SK-N-SH (cell line): ENCODE data around the gene NUMB. TPM values are rescaled to one million over a fixed set of nuclear protein-coding genes. Genes with fewer than 3 reads are reported as not detected.

Experiments used
- CTCF ChIA-PET: fragments of 300-600, 350-600 bp; formaldehyde crosslinking; extraction: SDS; loops from one replicate; lab custom pipeline; 2021; lab: Yijun Ruan, JAX
- POLR2A ChIA-PET: fragments of 350-600 bp; sonication (Branson Sonifier 250); formaldehyde crosslinking; extraction: SDS; loops from one replicate; lab custom pipeline; 2020; ENCODE audit warnings: antibody characterized with exemption, inconsistent platforms; lab: Yijun Ruan, JAX
- DNase-seq: peaks from one replicate; pipeline ENCODE4 v3.0.0; 2012
- H2AFZ ChIP-seq: fragments of 200-600 bp; sonication (generic); 2 replicates; pipeline ENCODE4 v1.8.1; 2016; ENCODE audit warnings: antibody characterized with exemption, mild to moderate bottlenecking, low read depth
- H3F3A ChIP-seq: fragments of 200-600 bp; sonication (generic); replicated peaks from 2 replicates; pipeline ENCODE3; 2016; ENCODE audit warnings: antibody characterized with exemption, mild to moderate bottlenecking; ENCODE audit not compliant: insufficient read depth
- H3K27ac ChIP-seq, 2 experiments: fragments of 200-500 bp in 1 of 2; fragments of 200-600 bp in 1 of 2; sonication (Bioruptor generic) in 1 of 2; sonication (generic), shearing (Covaris generic) in 1 of 2; 2 replicates each; pipeline versions ENCODE4 v1.5.1 to v1.6.1; 2014 to 2016; ENCODE audit warnings: low read depth in 2 of 2, inconsistent platforms in 1 of 2, low read length in 1 of 2, mild to moderate bottlenecking in 1 of 2, mixed read lengths in 1 of 2
- H3K27me3 ChIP-seq: fragments of 200-600 bp; sonication (generic), shearing (Covaris generic); 2 replicates; pipeline ENCODE4 v1.6.1; 2016; ENCODE audit warnings: mixed run types; ENCODE audit not compliant: insufficient read depth
- H3K36me3 ChIP-seq, 2 experiments: fragments of 200-500 bp in 1 of 2; fragments of 200-600 bp in 1 of 2; sonication (Bioruptor generic) in 1 of 2; sonication (generic) in 1 of 2; replicated peaks in 1 of 2; 2 replicates each; pipeline versions ENCODE3 to v1.5.1; 2014 to 2016; ENCODE audit warnings: low read length in 1 of 2, mild to moderate bottlenecking in 1 of 2; ENCODE audit not compliant: insufficient read depth in 2 of 2, control insufficient read depth in 1 of 2
- H3K4me1 ChIP-seq, 2 experiments: fragments of 200-500 bp in 1 of 2; fragments of 200-600 bp in 1 of 2; sonication (Bioruptor generic) in 1 of 2; sonication (generic), shearing (Covaris generic) in 1 of 2; 2 replicates each; pipeline versions ENCODE4 v1.5.1 to v1.6.1; 2014 to 2016; ENCODE audit warnings: low read depth in 1 of 2, low read length in 1 of 2, mixed run types in 1 of 2; ENCODE audit not compliant: insufficient read depth in 2 of 2, control insufficient read depth in 1 of 2
- H3K4me2 ChIP-seq: fragments of 200-600 bp; sonication (generic), shearing (Covaris generic); 2 replicates; pipeline ENCODE4 v1.6.1; 2017; ENCODE audit warnings: mixed run types
- H3K4me3 ChIP-seq, 2 experiments: fragments of 200-500 bp in 1 of 2; fragments of 200-600 bp in 1 of 2; sonication (Bioruptor generic) in 1 of 2; sonication (generic), shearing (Covaris generic) in 1 of 2; 2 replicates each; pipeline versions ENCODE4 v1.5.1 to v1.8.1; 2014 to 2016; ENCODE audit warnings: low read depth in 2 of 2, inconsistent platforms in 1 of 2, low read length in 1 of 2, mild to moderate bottlenecking in 1 of 2, mixed read lengths in 1 of 2, moderate library complexity in 1 of 2
- H3K79me2 ChIP-seq: fragments of 200-600 bp; sonication (generic); 2 replicates; pipeline ENCODE4 v1.8.1; 2017; ENCODE audit warnings: mild to moderate bottlenecking; ENCODE audit not compliant: insufficient read depth
- H3K9ac ChIP-seq: fragments of 200-600 bp; sonication (generic); 2 replicates; pipeline ENCODE4 v1.6.1; 2017; ENCODE audit warnings: mixed run types
- H3K9me2 ChIP-seq: fragments of 200-600 bp; sonication (generic); 2 replicates; pipeline ENCODE4 v1.6.1; 2017; ENCODE audit warnings: mixed run types
- H3K9me3 ChIP-seq: fragments of 200-600 bp; sonication (generic); 2 replicates; pipeline ENCODE4 v1.6.1; 2017; ENCODE audit warnings: mixed run types, mild to moderate bottlenecking, moderate library complexity
- H4K20me1 ChIP-seq: fragments of 200-600 bp; sonication (generic); 2 replicates; pipeline ENCODE4 v1.6.1; 2017; ENCODE audit warnings: mild to moderate bottlenecking, mixed run types; ENCODE audit not compliant: insufficient read depth
- CHD2 ChIP-seq: fragments of 150-350 bp; IDR thresholded peaks from 2 replicates; pipeline ENCODE4 v1.6.1; 2018; ENCODE audit warnings: low read length; ENCODE audit not compliant: partially characterized antibody
- EP300 ChIP-seq, 2 experiments: IDR thresholded peaks; 2 replicates each; pipeline versions ENCODE4 v1.4.0 to v1.6.1; 2012; ENCODE audit warnings: borderline replicate concordance in 1 of 2, low read depth in 1 of 2, low read length in 1 of 2
- EZH2phosphoT487 ChIP-seq: fragments of 200-600 bp; sonication (generic); IDR thresholded peaks from 2 replicates; pipeline ENCODE4 v1.6.1; 2017; ENCODE audit warnings: low read depth, mixed run types, mild to moderate bottlenecking, antibody characterized with exemption, moderate library complexity, borderline replicate concordance
- FOXJ3 ChIP-seq: sonication (generic); formaldehyde crosslinking; IDR thresholded peaks from 2 replicates; pipeline ENCODE4 v1.5.1; 2020; ENCODE audit warnings: mild to moderate bottlenecking, missing genetic modification reagents
- FOXM1 ChIP-seq: IDR thresholded peaks from 2 replicates; pipeline ENCODE4 v1.4.0; 2012; ENCODE audit warnings: low read depth, mild to moderate bottlenecking
- GABPA ChIP-seq: IDR thresholded peaks from 2 replicates; pipeline ENCODE4 v1.4.0; 2012; ENCODE audit warnings: low read depth, mild to moderate bottlenecking
- GATA2 ChIP-seq: sonication (generic); formaldehyde crosslinking; IDR thresholded peaks from 2 replicates; pipeline ENCODE4 v1.5.0; 2020; ENCODE audit warnings: mild to moderate bottlenecking, missing genetic modification reagents
- JUND ChIP-seq: IDR thresholded peaks from 2 replicates; pipeline ENCODE4 v1.4.0; 2012
- NFIC ChIP-seq: IDR thresholded peaks from 2 replicates; pipeline ENCODE4 v1.4.0; 2012; ENCODE audit warnings: borderline replicate concordance
- PBX3 ChIP-seq: IDR thresholded peaks from 2 replicates; pipeline ENCODE4; 2012
- POLR2AphosphoS5 ChIP-seq: IDR thresholded peaks from 2 replicates; pipeline ENCODE4 v1.6.1; 2012; ENCODE audit warnings: low read depth, low read length
- RAD21 ChIP-seq: IDR thresholded peaks from 2 replicates; pipeline ENCODE4 v1.6.1; 2012; ENCODE audit warnings: mild to moderate bottlenecking, low read length
- RFX5 ChIP-seq: IDR thresholded peaks from 2 replicates; pipeline ENCODE4 v1.6.1; 2012; ENCODE audit warnings: mild to moderate bottlenecking, improper control_type of control experiment, low read length
- TAF1 ChIP-seq: IDR thresholded peaks from 2 replicates; pipeline ENCODE4 v1.6.1; 2012; ENCODE audit warnings: low read depth, mild to moderate bottlenecking, low read length, moderate library complexity, borderline replicate concordance
- WGBS: methylation state at CpG from one replicate; pipeline ENCODE4 v1.1.6; 2017; ENCODE audit warnings: low lambda C conversion rate; 5-methylcytosine and 5-hydroxymethylcytosine counted together
- polyA plus RNA-seq, 3 experiments: library from polyadenylated mRNA; depleted of rRNA; stranded (reverse); fragments of >200 nt; gene quantifications; 2 replicates each; pipeline ENCODE4 v1.2.3, GENCODE V29; 2012
- TF ChIP-seq, protein P1 (sequence below): IDR thresholded peaks from 2 replicates; pipeline ENCODE4 v1.4.0; 2012; ENCODE audit warnings: low read depth, borderline replicate concordance
- TF ChIP-seq, protein P2 (sequence below): fragments of 150-350 bp; IDR thresholded peaks from 2 replicates; pipeline ENCODE4 v1.6.1; 2016; ENCODE audit warnings: mild to moderate bottlenecking, low read depth, low read length
- TF ChIP-seq, protein P3 (sequence below): IDR thresholded peaks from 2 replicates; pipeline ENCODE4 v1.4.0; 2012; ENCODE audit warnings: low read depth, borderline replicate concordance

Gene NUMB
- polyA plus RNA-seq, 1 of the 3 experiments (the other 2 are of a cell fraction) = 58.4 TPM

GRCh38 chr14:73293782-73294781 lies 164.3 kb downstream of the NUMB start:
- WGBS = 93% methylated on average over 12 of the region's 12 CpGs
- Histone ChIP-seq H2AFZ (no peak overlapping the region), H3K4me2 (no peak overlapping the region), H3K9me2 (no peaks in the 10 kb centered on the region), H3F3A (peaks cover 12% of the 10 kb centered on the region), H3K27ac (no peak overlapping the region), H3K9ac (no peak overlapping the region), H3K27me3 (no peaks in the 10 kb centered on the region), H4K20me1 (no peaks in the 10 kb centered on the region), H3K9me3 (no peaks in the 10 kb centered on the region), H3K36me3 (peaks cover 5 to 26% of the 10 kb centered on the region in 2 experiments), H3K4me3 (no peak overlapping the region), H3K79me2 (no peaks in the 10 kb centered on the region), H3K4me1 (no peaks in the 10 kb centered on the region)
- ChIA-PET POLR2A (interaction anchor here (1.2 to 1.4 kb wide), 2 partner anchors 168 to 177 kb away, joined by 4 to 11 read pairs; no protein-coding TSS in a partner anchor), CTCF (interaction anchor here (0.6 to 5.5 kb wide), 37 partner anchors 7 to 339 kb away, joined by 3 to 179 read pairs (median 6); partner anchors contain the start of gene NUMB)
- DNase-seq = no peak
- no peak for TF ChIP-seq PBX3
- TF ChIP-seq CHD2 = no peak
- no peak for TF ChIP-seq GATA2 (CRISPR knock-in tag)
- no peak for TF ChIP-seq EZH2phosphoT487
- no peak for TF ChIP-seq FOXM1

DNA sequence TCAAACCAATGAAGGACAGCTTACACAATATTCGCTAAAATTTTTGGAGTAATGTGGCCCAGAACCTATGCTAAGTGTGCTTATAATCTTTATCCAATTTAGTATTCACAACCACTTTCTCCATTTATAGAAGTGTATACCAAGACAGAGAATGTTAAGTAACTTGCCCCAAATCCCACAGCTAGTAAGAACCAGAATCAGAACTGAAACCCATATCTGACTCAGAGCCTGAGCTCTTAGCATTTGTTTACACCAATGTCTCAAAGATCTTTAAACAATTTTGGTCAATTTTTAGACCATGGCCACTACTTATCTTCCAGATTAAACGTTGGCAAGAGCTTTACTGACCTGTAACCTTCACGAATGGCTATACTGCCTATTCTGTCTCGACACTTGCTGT lies 168.1 kb downstream of the NUMB start:
- H3K4me1 ChIP-seq = no peaks in the 10 kb centered on the region
- no peak overlapping the region for H3K9ac ChIP-seq
- H4K20me1 ChIP-seq = no peaks in the 10 kb centered on the region
- H3F3A ChIP-seq = no peaks in the 10 kb centered on the region
- no peak overlapping the region for H2AFZ ChIP-seq
- H3K36me3 ChIP-seq = peaks cover 13 to 28% of the 10 kb centered on the region in 2 experiments
- CTCF ChIA-PET = interaction anchor here (0.5 to 1.3 kb wide), 4 partner anchors 24 to 206 kb away, joined by 3 read pairs; no protein-coding TSS in a partner anchor
- H3K4me3 ChIP-seq = no peak overlapping the region
- H3K27me3 ChIP-seq = no peaks in the 10 kb centered on the region
- no peak for DNase-seq
- POLR2A ChIA-PET = no interaction called here
- H3K4me2 ChIP-seq = no peak overlapping the region
- no peak overlapping the region for H3K27ac ChIP-seq
- H3K9me2 ChIP-seq = no peaks in the 10 kb centered on the region
- 93% methylated on average over 4 of the region's 4 CpGs for WGBS
- no peaks in the 10 kb centered on the region for H3K9me3 ChIP-seq
- no peaks in the 10 kb centered on the region for H3K79me2 ChIP-seq
- no peak for TF ChIP-seq NFIC
- no peak for TF ChIP-seq TAF1
- TF ChIP-seq, protein P1, sequence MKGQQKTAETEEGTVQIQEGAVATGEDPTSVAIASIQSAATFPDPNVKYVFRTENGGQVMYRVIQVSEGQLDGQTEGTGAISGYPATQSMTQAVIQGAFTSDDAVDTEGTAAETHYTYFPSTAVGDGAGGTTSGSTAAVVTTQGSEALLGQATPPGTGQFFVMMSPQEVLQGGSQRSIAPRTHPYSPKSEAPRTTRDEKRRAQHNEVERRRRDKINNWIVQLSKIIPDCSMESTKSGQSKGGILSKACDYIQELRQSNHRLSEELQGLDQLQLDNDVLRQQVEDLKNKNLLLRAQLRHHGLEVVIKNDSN = no peak
- TF ChIP-seq FOXJ3 (CRISPR knock-in tag) = no peak
- no peak for TF ChIP-seq GABPA
- TF ChIP-seq JUND = no peak
- TF ChIP-seq, protein P2, sequence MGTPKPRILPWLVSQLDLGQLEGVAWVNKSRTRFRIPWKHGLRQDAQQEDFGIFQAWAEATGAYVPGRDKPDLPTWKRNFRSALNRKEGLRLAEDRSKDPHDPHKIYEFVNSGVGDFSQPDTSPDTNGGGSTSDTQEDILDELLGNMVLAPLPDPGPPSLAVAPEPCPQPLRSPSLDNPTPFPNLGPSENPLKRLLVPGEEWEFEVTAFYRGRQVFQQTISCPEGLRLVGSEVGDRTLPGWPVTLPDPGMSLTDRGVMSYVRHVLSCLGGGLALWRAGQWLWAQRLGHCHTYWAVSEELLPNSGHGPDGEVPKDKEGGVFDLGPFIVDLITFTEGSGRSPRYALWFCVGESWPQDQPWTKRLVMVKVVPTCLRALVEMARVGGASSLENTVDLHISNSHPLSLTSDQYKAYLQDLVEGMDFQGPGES = no peak
- TF ChIP-seq RFX5 = no peak
- TF ChIP-seq POLR2AphosphoS5 = no peak
- TF ChIP-seq, protein P3, sequence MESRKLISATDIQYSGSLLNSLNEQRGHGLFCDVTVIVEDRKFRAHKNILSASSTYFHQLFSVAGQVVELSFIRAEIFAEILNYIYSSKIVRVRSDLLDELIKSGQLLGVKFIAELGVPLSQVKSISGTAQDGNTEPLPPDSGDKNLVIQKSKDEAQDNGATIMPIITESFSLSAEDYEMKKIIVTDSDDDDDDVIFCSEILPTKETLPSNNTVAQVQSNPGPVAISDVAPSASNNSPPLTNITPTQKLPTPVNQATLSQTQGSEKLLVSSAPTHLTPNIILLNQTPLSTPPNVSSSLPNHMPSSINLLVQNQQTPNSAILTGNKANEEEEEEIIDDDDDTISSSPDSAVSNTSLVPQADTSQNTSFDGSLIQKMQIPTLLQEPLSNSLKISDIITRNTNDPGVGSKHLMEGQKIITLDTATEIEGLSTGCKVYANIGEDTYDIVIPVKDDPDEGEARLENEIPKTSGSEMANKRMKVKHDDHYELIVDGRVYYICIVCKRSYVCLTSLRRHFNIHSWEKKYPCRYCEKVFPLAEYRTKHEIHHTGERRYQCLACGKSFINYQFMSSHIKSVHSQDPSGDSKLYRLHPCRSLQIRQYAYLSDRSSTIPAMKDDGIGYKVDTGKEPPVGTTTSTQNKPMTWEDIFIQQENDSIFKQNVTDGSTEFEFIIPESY = no peak
- TF ChIP-seq RAD21 = no peak
- TF ChIP-seq EP300 (IDR thresholded peaks at IDR 0.05; ENCODE audit: borderline replicate concordance in 1 of 2, low read depth in 1 of 2, low read length in 1 of 2) = no peak
